Mononuclear cell (primary cell): ENCODE data around the gene LSMEM2. TPM values are rescaled to one million over a fixed set of nuclear protein-coding genes. Genes with fewer than 3 reads are reported as not detected.
A peak's percentile ranks its signal among the peaks of the same experiment; 100 is the strongest.
"Not testable (repeated sequence)": the region's sequence is repeated elsewhere in the genome, so short reads cannot be mapped to it uniquely, and the experiment has no call there.

ENCODE experiments used
- H3K27me3 ChIP-seq: 2 replicates; pipeline ENCODE4 v1.6.0; 2011; ENCODE audit warnings: low read length, control low read depth; ENCODE audit not compliant: insufficient read depth
- H3K4me1 ChIP-seq: 2 replicates; pipeline ENCODE4 v1.5.1; 2011; ENCODE audit warnings: mild to moderate bottlenecking, low read length, control low read depth; ENCODE audit not compliant: insufficient read depth
- H3K4me3 ChIP-seq: 2 replicates; pipeline ENCODE4 v1.5.1; 2011; ENCODE audit warnings: mild to moderate bottlenecking, low read length, moderate library complexity
- H3K9me3 ChIP-seq: 2 replicates; pipeline ENCODE4 v1.5.1; 2011; ENCODE audit warnings: low read depth, mild to moderate bottlenecking, control low read depth, low read length
- total RNA-seq: library from RNA; depleted of rRNA; stranded (reverse); fragments of >200 nt; gene quantifications from one replicate; pipeline ENCODE4 v1.2.3, GENCODE V29; 2012

LSMEM2 gene
- total RNA-seq, 1 donor: not detected

DNA sequence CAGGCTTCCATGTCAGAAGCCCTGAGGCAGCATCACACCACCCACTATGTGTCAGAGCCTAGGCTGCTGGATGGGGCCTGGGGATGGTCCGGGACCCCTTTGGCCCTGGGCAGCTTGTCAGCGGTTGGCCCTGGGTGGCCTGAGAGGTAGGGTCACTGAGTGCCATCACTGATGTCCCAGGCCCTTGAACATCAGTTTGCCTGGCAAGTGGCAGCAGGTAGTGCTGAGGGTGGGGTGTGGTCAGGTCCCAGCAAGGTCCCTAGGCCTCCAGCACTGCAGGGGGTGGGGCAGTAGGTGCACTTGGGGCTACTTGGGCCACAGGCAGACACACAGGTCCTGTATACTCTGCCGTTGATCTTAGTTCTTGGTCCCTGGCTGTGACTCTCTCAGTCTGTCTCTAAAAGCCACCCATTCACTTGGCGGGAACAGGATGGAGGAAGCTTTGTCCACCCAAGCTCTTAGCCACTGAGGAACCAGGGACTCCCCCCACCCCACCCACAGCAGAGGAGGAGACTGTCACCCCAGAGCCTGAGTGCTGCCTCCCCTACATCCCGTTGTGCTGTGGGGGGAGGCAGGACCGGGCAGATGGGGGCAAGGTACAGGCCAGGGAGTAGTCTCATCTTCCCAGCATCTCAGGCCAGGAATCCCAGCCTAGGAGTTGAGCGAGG lies 37.0 kb upstream of the LSMEM2 start:
- no peaks in the 10 kb centered on the region for H3K9me3 ChIP-seq
- H3K4me1 ChIP-seq: peaks cover 89% of the 10 kb centered on the region
- H3K27me3 ChIP-seq: no peaks in the 10 kb centered on the region
- peak overlapping the region; percentile 3 for H3K4me3 ChIP-seq

DNA sequence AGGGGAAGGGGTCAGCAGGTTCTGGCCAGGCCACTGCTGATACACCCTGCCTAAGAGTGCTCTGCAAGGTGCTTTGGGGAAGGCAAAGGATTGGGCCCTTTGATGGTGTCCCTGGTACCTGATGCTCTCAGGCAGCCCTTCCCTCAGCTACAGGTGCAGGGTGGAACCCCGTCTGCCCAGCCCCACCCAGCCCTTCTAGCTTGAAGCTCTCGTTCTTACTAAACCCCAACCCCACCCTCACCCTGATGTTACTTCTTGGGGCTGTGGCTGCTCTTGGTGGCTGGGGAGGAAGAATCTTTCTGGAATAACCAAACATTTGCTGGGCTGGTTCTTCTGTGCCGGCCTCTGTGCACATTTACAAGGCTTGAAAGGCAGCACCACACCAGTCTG lies 36.5 kb upstream of the LSMEM2 start:
- peaks cover 94% of the 10 kb centered on the region for H3K4me1 ChIP-seq
- no peaks in the 10 kb centered on the region for H3K27me3 ChIP-seq
- H3K9me3 ChIP-seq: no peaks in the 10 kb centered on the region
- peak overlapping the region; percentile 3 for H3K4me3 ChIP-seq

DNA sequence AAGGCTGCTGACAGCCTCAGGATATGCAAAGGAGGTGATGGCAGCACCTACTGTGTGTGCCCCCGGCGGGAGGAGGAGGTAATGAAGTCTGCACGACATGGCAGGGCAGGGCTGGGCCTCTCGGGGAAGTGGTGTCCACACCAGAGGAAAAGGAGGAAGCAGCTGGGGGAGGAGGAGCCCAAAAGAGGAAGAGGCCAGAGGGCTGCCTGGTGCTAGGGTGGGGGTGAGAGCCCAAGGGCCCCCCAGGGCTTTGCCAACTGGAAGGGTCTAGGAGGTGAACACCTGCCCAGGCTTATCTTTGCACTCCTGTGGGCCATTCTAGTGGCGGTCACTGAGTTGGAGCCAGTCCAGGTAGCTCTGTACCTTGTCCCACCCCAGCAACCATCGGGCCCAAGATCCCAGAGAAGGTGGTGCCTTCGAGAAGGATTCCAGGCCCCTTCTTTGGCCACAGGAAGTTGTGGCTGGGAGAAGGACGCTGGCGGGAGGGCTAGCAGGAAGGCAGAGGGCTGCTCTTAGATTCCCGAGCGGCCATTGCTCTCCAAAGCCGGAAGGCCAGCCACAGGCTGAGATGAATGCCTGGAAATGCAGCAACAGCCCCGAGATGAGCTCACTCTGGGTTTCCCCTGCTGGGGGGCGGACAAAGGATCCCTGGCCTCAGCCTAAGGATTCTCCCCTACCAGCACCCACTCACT lies 35.9 kb upstream of the LSMEM2 start:
- H3K27me3 ChIP-seq: no peaks in the 10 kb centered on the region
- no peaks in the 10 kb centered on the region for H3K9me3 ChIP-seq
- H3K4me3 ChIP-seq: peak overlapping the region; percentile 24
- H3K4me1 ChIP-seq: peaks cover 100% of the 10 kb centered on the region

DNA sequence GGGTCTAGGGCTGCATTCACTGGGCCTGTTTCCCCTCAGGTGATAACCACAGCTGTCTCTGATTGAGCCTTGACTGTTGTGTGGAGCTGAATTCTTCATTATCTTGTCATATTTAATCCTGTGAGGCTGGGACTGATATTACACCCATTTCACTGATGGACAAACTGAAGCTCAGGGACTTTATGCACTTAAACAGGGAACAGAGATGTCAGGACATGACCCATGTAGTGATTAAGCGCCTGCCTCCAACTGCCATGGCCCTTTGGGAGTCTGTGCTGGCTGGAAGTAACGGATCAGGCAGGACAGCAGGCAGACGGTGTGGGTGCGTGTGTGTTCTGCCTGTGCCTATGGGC lies 35.4 kb upstream of the LSMEM2 start:
- no peaks in the 10 kb centered on the region for H3K27me3 ChIP-seq
- peaks cover 100% of the 10 kb centered on the region for H3K4me1 ChIP-seq
- no peaks in the 10 kb centered on the region for H3K9me3 ChIP-seq
- H3K4me3 ChIP-seq: peak overlapping the region; percentile 24

DNA sequence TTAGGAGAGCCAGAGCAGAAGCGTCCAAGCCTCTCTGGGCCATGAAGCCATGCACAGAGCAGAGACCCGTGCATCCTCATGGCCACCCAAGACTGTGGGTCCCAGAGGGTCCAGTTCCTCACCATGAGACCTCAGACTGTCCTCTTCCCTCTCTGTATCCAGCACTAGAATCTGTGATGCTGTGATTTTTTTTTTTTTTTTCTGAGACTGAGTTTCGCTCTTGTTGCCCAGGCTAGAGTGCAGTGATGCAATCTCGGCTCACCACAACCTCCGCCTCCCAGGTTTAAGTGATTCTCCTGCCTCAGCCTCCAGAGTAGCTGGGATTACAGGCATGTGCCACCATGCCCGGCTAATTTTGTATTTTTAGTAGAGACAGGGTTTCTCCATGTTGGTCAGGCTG lies 34.1 kb upstream of the LSMEM2 start:
- not testable (repeated sequence) for H3K9me3 ChIP-seq, H3K4me3 ChIP-seq
- peaks cover 100% of the 10 kb centered on the region for H3K4me1 ChIP-seq

DNA sequence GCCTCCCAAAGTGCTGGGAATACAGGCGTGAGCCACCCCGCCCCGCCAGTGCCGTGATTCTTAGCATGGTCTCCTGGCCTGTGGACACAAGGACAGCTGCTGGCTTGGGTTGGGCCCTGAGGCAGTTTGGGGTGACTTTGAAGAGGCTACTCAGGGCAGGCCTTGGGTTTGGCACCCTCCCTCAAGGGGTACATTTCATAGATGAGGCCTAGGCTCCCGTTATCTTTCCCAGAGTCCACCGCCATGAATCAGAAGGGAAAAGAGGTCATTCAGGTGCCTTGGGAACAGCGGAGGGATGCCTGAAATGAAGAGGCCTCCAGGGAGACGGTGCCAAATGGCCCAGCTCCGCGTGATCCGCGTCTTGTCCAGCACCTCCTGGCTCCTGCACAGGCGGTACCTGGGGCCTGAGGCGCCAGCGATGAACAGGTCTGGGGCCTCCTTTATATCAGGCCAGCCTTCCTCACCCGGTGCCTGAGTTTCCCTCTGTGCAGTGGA lies 33.6 kb upstream of the LSMEM2 start:
- H3K27me3 ChIP-seq: no peaks in the 10 kb centered on the region

More for the DNA sequence above, 34.1 kb upstream of the LSMEM2 start:
- H3K27me3 ChIP-seq: not testable (repeated sequence)

DNA sequence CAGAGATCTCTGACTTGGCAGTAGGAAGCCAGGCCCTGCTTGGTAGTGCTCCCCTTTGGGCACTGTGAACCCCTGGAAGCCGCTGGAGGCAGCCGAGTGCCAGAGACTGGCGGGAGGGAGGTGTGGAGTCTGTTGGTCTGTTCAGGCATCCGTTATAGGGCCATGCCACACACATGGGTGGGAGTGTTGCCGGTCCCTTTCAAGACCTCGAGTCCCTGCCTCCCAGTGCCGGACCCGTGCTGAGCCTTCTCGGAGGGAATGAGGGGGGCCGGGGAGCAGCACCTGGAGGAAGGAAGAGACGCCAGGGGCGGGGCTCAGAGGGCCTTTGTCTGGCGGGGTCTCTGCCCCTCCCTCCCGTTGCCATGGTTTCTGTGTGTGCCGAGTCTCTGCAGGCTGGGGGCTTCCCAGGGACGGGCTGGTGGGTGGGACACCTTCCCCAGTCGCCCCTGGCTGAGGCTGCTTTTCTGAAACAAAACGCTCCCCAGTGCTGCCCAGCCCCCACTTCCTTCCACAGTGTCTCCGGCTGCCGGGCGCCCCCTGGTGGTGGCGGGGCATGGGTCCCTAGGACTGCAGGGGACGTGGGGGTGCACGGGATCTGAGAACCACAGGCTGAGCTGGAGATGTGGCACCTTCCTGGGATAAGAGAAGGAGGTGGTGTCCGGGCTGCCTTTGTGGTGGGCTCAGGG lies 32.9 kb upstream of the LSMEM2 start:
- Histone ChIP-seq H3K9me3 (no peaks in the 10 kb centered on the region), H3K27me3 (no peaks in the 10 kb centered on the region), H3K4me1 (peaks cover 100% of the 10 kb centered on the region), H3K4me3 (peak overlapping the region; percentile 23)

More for the DNA sequence above, 33.6 kb upstream of the LSMEM2 start:
- H3K4me3 ChIP-seq: peak overlapping the region; percentile 23
- H3K4me1 ChIP-seq: peaks cover 100% of the 10 kb centered on the region
- no peaks in the 10 kb centered on the region for H3K9me3 ChIP-seq

DNA sequence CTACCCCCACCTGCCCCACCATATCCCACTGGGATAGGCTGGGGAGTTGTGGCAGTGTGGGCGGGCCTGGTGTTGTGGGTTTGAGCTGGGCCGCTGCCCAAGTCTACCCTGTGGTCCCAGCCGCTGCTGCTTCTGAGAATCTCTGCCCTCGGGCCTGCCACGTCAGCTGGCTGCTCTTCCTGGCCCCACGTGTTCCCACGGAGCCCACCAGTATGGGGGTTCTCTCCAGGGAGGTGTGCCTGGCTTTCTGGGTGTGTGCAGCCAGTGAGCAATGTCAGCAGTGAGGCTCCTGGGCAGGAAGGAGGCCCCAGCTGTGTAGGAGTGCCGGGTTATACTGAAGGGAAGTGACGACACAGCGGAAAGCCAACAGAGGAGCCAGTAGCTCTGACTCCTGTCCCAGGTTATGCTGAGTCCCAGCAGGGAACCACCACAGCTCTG lies 32.4 kb upstream of the LSMEM2 start:
- Histone ChIP-seq H3K4me1 (peaks cover 98% of the 10 kb centered on the region), H3K9me3 (no peaks in the 10 kb centered on the region), H3K4me3 (peak overlapping the region; percentile 23), H3K27me3 (no peaks in the 10 kb centered on the region)

DNA sequence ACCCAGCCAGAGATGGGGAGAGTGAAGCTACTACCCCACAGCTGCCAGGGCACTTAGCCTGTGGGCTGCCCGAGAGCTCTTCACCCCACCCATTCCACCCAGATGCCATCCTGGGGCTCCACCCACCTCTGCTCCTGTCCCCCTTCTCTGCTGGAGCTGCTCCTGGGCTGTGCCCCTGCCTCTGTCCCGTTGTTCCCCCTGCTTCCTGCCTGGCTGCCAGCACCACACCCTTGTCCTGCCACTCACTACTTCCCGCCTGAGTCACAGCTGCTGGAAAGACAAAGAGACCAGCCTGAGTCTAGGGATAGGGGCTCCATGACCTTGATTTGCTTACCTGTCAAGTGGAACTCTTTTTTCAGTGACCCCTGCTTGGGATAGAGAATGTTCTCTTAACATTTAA lies 30.5 kb upstream of the LSMEM2 start:
- peaks cover 98% of the 10 kb centered on the region for H3K4me1 ChIP-seq
- no peaks in the 10 kb centered on the region for H3K27me3 ChIP-seq
- no peaks in the 10 kb centered on the region for H3K9me3 ChIP-seq
- no peak overlapping the region for H3K4me3 ChIP-seq

DNA sequence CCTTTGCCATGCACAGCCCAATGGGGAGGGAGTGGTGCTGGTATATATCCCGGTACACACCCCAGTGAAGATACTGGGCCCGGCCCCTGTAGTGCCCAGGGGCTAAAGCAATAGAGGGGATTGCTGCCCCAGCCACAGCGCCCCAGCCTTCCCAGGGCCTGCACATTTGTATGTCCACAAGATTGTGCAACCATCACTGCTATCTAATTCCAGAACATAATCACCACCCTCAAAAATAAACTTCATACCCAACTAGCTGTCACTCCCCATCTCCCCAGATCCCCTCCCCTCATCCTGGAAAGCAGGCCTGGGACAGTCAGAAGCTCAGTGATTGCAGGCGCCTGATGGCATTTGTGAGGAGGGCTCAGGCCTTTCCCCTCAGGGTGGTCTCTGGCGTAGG lies 29.4 kb upstream of the LSMEM2 start:
- H3K9me3 ChIP-seq: no peaks in the 10 kb centered on the region

DNA sequence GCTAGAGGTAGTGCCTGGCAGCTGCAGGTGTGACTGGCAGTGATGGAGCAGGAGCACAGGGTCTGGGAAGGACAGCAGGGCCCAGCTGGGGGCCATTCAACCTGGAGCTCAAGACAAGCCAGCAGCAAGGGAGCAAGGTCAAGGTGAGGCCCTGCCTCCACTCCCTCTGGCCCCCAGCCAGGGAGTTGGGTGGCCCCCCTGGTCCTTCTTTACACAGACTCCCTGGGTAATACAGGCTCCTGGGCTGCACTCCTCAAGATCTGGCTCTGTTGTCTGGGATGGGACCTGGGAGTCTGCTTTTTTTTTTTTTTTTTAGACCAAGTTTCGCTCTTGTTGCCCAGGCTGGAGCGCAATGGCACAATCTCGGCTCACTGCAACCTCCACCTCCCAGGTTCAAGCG lies 28.4 kb upstream of the LSMEM2 start:
- no peaks in the 10 kb centered on the region for H3K9me3 ChIP-seq

More for the DNA sequence above, 29.4 kb upstream of the LSMEM2 start:
- H3K4me1 ChIP-seq: peaks cover 98% of the 10 kb centered on the region
- no peak overlapping the region for H3K4me3 ChIP-seq
- no peaks in the 10 kb centered on the region for H3K27me3 ChIP-seq

DNA sequence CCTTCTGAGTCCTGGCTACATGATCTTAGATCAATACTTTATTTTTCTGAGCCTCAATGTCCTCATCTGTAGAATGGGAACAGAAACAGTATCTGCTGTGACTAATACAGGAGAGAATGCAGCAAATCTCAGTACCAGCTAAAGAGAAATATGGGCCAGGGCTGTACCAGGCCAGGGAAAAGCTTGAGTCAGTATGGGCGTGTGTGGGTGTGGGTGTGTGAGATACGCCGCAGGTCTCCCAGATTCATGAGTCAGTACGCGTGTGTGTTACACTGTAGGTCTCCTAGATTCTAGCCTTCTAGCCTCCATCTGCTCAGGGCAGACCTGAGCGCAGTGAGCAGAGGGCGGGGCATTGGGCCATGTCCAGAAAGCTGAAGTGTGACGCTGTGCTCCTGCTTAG lies 27.7 kb upstream of the LSMEM2 start:
- H3K27me3 ChIP-seq: no peaks in the 10 kb centered on the region
- H3K4me3 ChIP-seq: no peak overlapping the region
- H3K4me1 ChIP-seq: peaks cover 91% of the 10 kb centered on the region
- no peaks in the 10 kb centered on the region for H3K9me3 ChIP-seq

More for the DNA sequence above, 28.4 kb upstream of the LSMEM2 start:
- Histone ChIP-seq H3K4me3 (no peak overlapping the region), H3K4me1 (peaks cover 98% of the 10 kb centered on the region), H3K27me3 (no peaks in the 10 kb centered on the region)

DNA sequence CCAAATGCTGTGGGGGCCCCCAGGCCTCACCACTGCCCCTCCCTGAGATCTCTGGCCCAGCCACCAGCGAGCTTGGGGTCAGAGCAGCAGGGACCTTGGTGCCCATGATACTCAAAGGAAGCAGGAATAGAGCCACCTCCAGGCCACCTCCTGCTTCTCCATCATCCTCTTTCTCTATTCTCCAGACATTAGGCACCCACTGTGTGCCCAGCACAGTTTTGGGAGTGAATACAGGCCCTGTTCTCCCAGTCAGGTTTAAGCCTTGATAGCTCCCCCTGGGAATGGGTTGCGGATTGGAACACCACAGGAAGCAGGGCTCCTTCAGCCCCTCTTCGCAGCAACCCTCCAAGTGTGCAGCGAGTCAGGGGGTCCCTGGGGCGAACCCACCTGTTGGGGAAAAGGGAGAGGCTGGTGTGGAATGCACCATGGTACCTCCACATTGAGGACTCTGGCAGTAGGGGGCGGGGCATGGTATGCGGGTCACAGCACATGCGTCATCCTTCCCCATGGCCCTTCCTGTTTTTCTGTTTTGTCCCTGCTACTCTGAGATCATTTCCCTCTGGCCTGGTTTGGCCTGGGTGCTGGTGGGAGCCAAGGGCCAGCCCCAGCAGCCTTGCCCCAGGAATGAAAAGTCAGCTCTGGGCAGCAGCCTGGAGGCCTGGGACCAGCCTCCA lies 24.2 kb upstream of the LSMEM2 start:
- H3K9me3 ChIP-seq: no peaks in the 10 kb centered on the region
- H3K4me1 ChIP-seq: peaks cover 65% of the 10 kb centered on the region
- H3K4me3 ChIP-seq: no peak overlapping the region
- no peaks in the 10 kb centered on the region for H3K27me3 ChIP-seq

DNA sequence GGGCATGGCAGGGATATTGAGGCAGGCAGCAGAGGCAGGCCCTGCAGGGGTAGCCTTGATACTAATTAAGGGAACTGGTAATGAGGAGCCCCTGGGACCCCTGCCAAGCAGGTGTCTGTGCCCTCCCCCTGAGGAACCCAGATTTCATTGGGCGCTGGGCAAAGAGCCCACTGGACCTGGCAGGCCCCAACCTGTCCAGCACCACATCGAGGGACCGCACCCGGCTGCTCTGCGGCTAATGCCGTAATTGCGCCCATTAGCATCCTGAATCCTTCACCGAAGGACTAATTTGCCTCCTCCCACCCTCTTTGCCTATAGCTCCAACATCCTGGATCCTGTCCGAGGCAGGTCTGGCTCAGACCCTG lies 23.7 kb upstream of the LSMEM2 start:
- H3K27me3 ChIP-seq: no peaks in the 10 kb centered on the region
- no peaks in the 10 kb centered on the region for H3K9me3 ChIP-seq
- H3K4me3 ChIP-seq: no peak overlapping the region
- peaks cover 63% of the 10 kb centered on the region for H3K4me1 ChIP-seq
